Activated CD8-positive, alpha-beta T cell treated with anti-CD3 and anti-CD28 coated beads, Interleukin-2, amount 10 ng/mL, durations not matched to agents 7 days and 5 days (primary cell): ENCODE measurements around the gene DDIT3. TPM values are rescaled to one million over a fixed set of nuclear protein-coding genes. Genes with fewer than 3 reads are reported as not detected.

Source experiments
- ATAC-seq: fragments of 150-1000 bp; cut with Tn5 transposase; one replicate; pipeline ENCODE4 v1.10.0; 2021; ENCODE audit warnings: moderate library complexity
- CTCF ChIA-PET: fragments of 350-600 bp; sonication (Branson Sonifier 250); formaldehyde crosslinking; loops from one replicate; lab custom pipeline; 2021; ENCODE audit warnings: antibody characterized with exemption; lab: Charles Lee
- POLR2A ChIA-PET: fragments of 350-600 bp; sonication (Branson Sonifier 250); formaldehyde crosslinking; loops from one replicate; lab custom pipeline; 2021; ENCODE audit warnings: antibody characterized with exemption; lab: Charles Lee
- DNase-seq: peaks from one replicate; pipeline ENCODE4 v3.0.0-alpha.2; 2020
- H3K27ac Mint-ChIP-seq: one replicate; pipeline ENCODE4 v1.8.0; 2021; ENCODE audit warnings: mild to moderate bottlenecking, mixed read lengths
- H3K27me3 Mint-ChIP-seq: one replicate; pipeline ENCODE4 v1.8.0; 2021; ENCODE audit warnings: low read depth, mixed read lengths
- H3K36me3 Mint-ChIP-seq: one replicate; pipeline ENCODE4 v1.8.0; 2021; ENCODE audit warnings: low read depth, mixed read lengths
- H3K4me1 Mint-ChIP-seq: one replicate; pipeline ENCODE4 v1.8.0; 2021; ENCODE audit warnings: low read depth, mixed read lengths
- H3K4me3 Mint-ChIP-seq: one replicate; pipeline ENCODE4 v1.8.0; 2021; ENCODE audit warnings: mild to moderate bottlenecking, mixed read lengths
- H3K9me3 Mint-ChIP-seq: one replicate; pipeline ENCODE4 v1.8.0; 2022; ENCODE audit warnings: mixed read lengths; ENCODE audit not compliant: insufficient read depth
- total RNA-seq, 2 experiments: library from RNA; stranded (reverse); gene quantifications; one replicate each; pipeline ENCODE4 v1.2.3, GENCODE V29; 2021

Gene DDIT3
- total RNA-seq, 2 experiments from 2014 or later: 14.9 to 15.0 TPM

DNA sequence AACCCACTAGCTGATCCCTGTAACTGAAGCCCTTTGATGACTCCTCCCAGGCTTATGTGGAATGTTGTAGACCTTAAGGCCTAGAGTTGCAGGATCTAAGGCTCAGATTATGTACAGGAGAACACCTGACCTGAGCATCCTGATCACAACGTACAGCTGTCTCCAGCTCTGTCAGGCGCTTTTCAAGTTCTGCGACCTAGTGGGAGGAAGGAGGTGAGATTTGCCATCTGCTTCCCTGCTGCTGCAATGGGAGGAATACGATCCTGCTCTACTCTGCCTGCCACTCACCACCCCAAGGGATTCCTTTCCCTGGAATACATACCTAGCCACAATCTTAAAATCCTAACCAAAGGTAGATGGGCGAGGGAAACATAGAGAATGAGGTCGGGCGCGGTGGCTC is 12.8 kb upstream of the DDIT3 start:
- ATAC-seq (no peak), DNase-seq (no peak)
- Mint-ChIP-seq H3K27ac (no peak overlapping the region), H3K4me3 (no peak overlapping the region), H3K9me3 (no peaks in the 10 kb centered on the region), H3K27me3 (no peaks in the 10 kb centered on the region), H3K36me3 (peaks cover 55% of the 10 kb centered on the region), H3K4me1 (peaks cover under 1% of the 10 kb centered on the region)
- ChIA-PET POLR2A (interaction anchor here (2.7 to 6.6 kb wide), 2 partner anchors 9 to 13 kb away, joined by 9 to 29 read pairs; partner anchors contain the start of gene DDIT3), CTCF (interaction anchor here (1.6 kb wide), 1 partner anchor 71 kb away, joined by 3 read pairs; no protein-coding TSS in a partner anchor)

DNA sequence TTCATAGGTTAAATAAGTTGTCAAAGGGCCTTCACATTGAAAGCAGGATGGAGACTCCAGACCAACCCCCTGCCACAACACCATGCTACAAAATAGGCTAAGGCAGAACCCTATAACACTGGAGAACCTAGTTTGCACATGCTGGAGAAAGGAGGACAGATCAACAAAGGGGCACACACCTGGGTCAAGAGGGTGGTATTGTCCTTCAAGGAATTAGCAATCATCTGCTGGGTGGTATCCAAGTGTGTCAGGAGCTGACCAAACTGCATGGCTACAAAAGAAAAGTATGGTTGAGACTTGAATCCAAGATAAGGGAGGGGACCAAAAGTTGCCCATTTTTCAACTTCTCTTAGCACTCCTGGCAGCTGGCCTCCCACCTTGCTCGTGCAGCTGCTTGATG is 11.5 kb upstream of the DDIT3 start:
- DNase-seq (no peak), ATAC-seq (no peak)
- ChIA-PET POLR2A (interaction anchor here (2.7 to 6.6 kb wide), 2 partner anchors 8 to 12 kb away, joined by 9 to 29 read pairs; partner anchors contain the start of gene DDIT3), CTCF (interaction anchor here (2.0 kb wide), 1 partner anchor 15 kb away, joined by 4 read pairs; the partner anchor contains the start of gene DCTN2)
- Mint-ChIP-seq H3K4me1 (peaks cover 3% of the 10 kb centered on the region), H3K9me3 (no peaks in the 10 kb centered on the region), H3K4me3 (no peak overlapping the region), H3K36me3 (peaks cover 54% of the 10 kb centered on the region), H3K27ac (peak overlapping the region; percentile 39), H3K27me3 (no peaks in the 10 kb centered on the region)

DNA sequence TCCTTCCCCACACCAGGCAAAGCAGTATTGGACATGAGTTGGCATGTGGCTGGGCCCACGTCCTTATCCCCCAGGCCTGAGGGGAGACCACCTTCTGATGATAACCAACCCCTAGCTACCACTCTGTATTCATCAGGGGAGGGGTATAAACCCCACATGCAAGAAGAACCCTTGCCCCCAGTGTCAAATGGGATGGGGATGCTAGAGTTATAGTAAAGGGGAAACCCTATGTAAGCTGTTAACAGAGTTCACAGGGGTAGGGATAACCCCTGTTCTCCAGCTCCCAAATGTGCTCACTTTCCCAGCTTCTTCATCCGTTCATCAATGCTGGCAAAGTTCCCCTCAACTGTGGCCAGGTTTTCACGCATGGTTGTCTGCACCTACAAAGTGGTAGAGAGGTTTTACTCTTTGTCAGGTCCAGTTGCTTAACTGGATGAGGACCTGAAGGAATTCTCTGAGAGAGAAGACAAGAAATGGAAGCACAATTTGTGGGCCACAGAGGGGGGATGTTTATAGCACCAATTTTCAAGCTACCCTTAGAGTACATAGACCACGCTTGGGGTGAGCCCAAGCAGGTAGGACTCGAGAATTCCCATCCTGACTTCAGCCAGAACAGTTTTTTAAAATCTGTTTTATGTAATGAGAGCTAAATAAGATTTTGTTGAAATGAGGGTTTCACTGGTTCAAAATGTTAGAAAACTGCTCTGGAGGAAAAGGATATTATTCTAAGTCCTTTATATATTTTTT is 10.3 kb upstream of the DDIT3 start:
- Mint-ChIP-seq H3K27me3 (no peaks in the 10 kb centered on the region), H3K27ac (no peak overlapping the region), H3K36me3 (peaks cover 58% of the 10 kb centered on the region), H3K4me3 (no peak overlapping the region), H3K4me1 (peaks cover 7% of the 10 kb centered on the region), H3K9me3 (no peaks in the 10 kb centered on the region)
- no peak for ATAC-seq
- DNase-seq: no peak
- POLR2A ChIA-PET: interaction anchor here (0.7 to 2.7 kb wide), 2 partner anchors 10 to 101 kb away, joined by 3 to 9 read pairs; partner anchors contain the start of gene DDIT3
- CTCF ChIA-PET: interaction anchor here (1.2 to 2.0 kb wide), 3 partner anchors 8 to 90 kb away, joined by 3 to 4 read pairs (median 4); partner anchors contain the start of gene DCTN2

DNA sequence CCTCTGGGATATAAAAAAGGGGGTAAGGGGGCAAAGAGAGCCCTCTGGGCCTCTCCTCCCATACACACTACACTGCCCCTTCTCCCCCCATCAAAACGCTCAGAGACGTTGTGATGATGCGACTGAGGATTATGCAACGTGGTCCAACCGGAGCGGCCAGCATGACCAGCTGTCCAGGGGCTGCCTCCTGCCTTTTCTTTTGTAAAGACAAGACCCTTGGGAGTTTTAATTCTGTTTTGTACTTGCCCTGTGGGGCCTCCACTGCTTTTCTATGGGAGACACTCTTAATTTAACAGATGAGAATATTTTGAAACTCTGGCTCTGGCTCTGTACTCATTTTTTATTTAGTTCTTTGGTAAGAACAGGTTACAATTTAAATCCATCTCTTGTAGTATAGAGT is 9.5 kb upstream of the DDIT3 start:
- POLR2A ChIA-PET: no interaction called here
- no peak overlapping the region for H3K27ac Mint-ChIP-seq

DNA sequence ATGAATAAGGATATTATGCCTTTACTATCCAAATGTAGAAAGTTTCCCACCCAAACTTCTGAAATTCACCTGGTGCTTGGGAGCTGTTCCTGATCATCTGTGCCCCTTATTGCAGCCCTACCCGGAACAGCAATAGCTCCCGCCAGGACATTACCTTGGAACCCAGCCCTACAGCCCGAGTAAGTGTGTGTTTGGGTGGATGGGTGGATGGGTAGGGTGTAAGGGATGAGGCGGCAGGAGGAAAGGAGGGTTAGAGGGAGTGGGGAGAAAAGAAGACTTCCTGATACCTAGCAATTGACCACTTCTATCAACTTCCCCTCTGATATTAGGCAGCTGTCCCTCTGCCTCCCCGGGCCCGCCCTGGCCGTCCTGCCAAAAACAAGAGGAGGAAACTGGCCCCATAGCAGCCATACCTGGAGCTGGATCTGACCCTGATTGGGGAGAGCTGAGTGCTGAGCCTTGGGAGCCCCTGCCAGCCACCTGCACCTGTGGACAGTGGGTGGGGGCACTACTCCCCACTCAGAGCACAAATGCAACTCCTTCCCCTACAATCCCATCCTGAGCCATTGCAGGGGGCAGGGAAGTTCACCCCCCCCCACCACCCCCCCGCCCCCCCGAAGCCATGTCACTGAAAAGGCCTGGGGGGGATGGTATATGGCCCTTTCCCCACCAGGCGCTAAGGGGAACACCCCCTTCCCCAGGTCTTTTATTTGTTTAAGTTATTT is 8.7 kb upstream of the DDIT3 start:
- peaks cover 58% of the 10 kb centered on the region for H3K36me3 Mint-ChIP-seq
- no peak for DNase-seq
- no peak overlapping the region for H3K27ac Mint-ChIP-seq
- no peaks in the 10 kb centered on the region for H3K27me3 Mint-ChIP-seq
- no peak for ATAC-seq
- peaks cover 20% of the 10 kb centered on the region for H3K4me1 Mint-ChIP-seq
- ChIA-PET CTCF (no interaction called here), POLR2A (interaction anchor here (1.4 kb wide), 1 partner anchor 49 kb away, joined by 4 read pairs; no protein-coding TSS in a partner anchor)
- H3K4me3 Mint-ChIP-seq: no peak overlapping the region
- H3K9me3 Mint-ChIP-seq: no peaks in the 10 kb centered on the region

More for the DNA sequence above, 9.5 kb upstream of the DDIT3 start:
- ATAC-seq (no peak), DNase-seq (no peak)
- Mint-ChIP-seq H3K4me3 (no peak overlapping the region), H3K9me3 (no peaks in the 10 kb centered on the region), H3K27me3 (no peaks in the 10 kb centered on the region), H3K36me3 (peaks cover 56% of the 10 kb centered on the region), H3K4me1 (peaks cover 13% of the 10 kb centered on the region)
- CTCF ChIA-PET: no interaction called here

DNA sequence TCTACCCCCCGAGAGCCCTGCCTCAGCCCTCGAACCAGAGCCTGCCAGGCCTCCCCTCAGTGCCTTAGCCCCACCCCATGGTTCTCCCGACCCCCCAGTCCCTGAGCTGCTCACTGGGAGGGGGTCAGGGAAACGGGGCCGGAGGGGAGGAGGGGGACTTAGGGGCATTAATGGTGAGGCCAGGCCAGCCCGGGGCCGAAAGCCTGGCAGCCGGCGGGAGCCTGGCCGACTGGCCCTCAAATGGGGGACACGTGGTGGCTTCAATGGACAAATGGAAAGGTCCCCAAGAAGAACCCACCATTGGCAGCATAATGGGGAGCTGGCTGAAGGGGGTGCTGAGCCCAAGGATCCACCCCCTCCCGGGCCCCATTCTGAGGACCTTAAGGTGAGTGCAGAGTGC is 7.9 kb upstream of the DDIT3 start:
- Mint-ChIP-seq H3K27me3 (no peaks in the 10 kb centered on the region), H3K9me3 (no peaks in the 10 kb centered on the region), H3K27ac (no peak overlapping the region), H3K4me3 (no peak overlapping the region), H3K4me1 (peaks cover 28% of the 10 kb centered on the region), H3K36me3 (peaks cover 60% of the 10 kb centered on the region)
- ChIA-PET CTCF (no interaction called here), POLR2A (interaction anchor here (0.6 to 1.4 kb wide), 4 partner anchors 10 to 191 kb away, joined by 3 to 4 read pairs (median 4); no protein-coding TSS in a partner anchor)
- DNase-seq (no peak), ATAC-seq (no peak)

DNA sequence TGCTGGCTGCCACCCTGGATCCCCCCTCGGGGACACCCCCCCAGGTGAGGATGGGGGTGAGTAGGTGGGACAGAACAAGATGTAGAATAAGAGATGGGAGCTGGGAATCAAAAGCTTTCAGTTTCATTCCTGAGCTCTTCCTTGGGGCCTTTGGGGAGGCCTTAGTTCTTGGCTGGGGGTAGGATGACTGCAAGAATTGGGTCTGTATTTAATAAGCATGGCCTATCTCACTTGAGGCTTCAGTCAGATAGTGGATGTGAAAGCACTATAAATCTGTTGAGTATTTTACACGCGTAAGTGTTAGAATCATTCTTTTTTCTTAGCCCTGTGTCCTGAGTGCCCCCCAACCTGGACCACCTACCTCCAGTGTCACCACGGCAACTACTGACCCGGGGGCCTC is 6.9 kb upstream of the DDIT3 start:
- H3K27ac Mint-ChIP-seq: peak overlapping the region; percentile 70

DNA sequence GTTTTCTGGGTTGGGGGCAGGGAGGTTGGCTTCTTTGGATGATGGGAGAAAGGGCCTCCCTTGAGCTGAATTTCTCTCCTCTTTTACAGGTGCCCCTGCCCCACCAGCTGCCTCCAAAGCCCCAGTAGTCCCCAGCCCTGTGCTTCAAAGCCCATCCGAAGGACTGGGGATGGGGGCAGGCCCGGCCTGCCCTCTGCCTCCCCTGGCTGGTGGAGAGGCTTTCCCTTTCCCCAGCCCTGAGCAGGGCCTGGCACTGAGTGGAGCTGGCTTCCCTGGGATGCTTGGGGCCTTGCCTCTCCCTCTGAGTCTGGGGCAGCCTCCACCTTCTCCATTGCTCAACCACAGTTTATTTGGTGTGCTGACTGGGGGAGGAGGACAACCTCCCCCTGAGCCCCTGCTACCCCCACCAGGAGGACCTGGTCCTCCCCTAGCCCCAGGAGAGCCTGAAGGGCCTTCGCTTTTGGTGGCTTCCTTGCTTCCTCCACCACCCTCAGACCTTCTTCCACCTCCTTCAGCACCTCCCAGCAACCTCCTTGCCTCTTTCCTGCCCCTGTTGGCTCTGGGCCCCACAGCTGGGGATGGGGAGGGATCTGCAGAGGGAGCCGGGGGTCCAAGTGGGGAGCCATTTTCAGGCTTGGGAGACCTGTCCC is 6.3 kb upstream of the DDIT3 start:
- peaks cover 47% of the 10 kb centered on the region for H3K36me3 Mint-ChIP-seq

More for the DNA sequence above, 6.9 kb upstream of the DDIT3 start:
- H3K9me3 Mint-ChIP-seq: no peaks in the 10 kb centered on the region
- no peak for ATAC-seq
- no peak for DNase-seq
- H3K27me3 Mint-ChIP-seq: no peaks in the 10 kb centered on the region
- peaks cover 51% of the 10 kb centered on the region for H3K36me3 Mint-ChIP-seq
- ChIA-PET POLR2A (interaction anchor here (0.8 to 1.2 kb wide), 2 partner anchors 26 to 192 kb away, joined by 3 read pairs; no protein-coding TSS in a partner anchor), CTCF (no interaction called here)
- H3K4me3 Mint-ChIP-seq: no peak overlapping the region
- peaks cover 30% of the 10 kb centered on the region for H3K4me1 Mint-ChIP-seq

DNA sequence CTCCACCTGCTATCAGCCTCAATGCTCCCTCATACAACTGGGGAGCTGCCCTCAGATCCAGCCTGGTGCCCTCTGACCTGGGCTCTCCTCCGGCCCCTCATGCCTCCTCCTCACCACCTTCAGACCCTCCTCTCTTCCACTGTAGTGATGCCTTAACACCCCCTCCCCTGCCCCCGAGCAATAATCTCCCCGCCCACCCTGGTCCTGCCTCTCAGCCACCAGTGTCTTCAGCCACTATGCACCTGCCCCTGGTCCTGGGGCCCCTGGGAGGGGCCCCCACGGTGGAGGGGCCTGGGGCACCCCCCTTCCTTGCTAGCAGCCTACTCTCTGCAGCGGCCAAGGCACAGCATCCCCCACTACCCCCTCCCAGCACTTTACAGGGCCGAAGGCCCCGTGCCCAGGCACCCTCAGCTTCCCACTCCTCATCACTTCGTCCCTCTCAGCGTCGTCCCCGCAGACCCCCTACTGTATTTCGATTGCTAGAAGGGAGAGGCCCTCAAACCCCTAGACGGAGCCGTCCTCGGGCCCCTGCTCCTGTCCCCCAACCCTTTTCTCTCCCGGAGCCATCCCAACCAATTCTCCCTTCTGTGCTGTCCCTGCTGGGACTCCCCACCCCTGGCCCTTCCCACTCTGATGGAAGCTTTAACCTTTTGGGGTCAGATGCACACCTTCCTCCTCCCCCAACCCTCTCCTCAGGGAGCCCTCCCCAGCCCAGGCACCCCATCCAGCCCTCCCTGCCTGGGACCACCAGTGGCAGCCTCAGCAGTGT is 5.5 kb upstream of the DDIT3 start:
- POLR2A ChIA-PET: interaction anchor here (0.6 to 2.7 kb wide), 4 partner anchors 9 to 800 kb away, joined by 4 to 29 read pairs (median 4); no protein-coding TSS in a partner anchor
- CTCF ChIA-PET: no interaction called here
- no peak overlapping the region for H3K27ac Mint-ChIP-seq

More for the DNA sequence above, 6.3 kb upstream of the DDIT3 start:
- Mint-ChIP-seq H3K4me1 (peaks cover 36% of the 10 kb centered on the region), H3K9me3 (no peaks in the 10 kb centered on the region), H3K27ac (no peak overlapping the region), H3K4me3 (no peak overlapping the region), H3K27me3 (no peaks in the 10 kb centered on the region)
- ChIA-PET POLR2A (interaction anchor here (0.6 to 0.8 kb wide), 2 partner anchors 27 to 801 kb away, joined by 3 to 5 read pairs; no protein-coding TSS in a partner anchor), CTCF (no interaction called here)
- DNase-seq: no peak
- ATAC-seq: no peak

DNA sequence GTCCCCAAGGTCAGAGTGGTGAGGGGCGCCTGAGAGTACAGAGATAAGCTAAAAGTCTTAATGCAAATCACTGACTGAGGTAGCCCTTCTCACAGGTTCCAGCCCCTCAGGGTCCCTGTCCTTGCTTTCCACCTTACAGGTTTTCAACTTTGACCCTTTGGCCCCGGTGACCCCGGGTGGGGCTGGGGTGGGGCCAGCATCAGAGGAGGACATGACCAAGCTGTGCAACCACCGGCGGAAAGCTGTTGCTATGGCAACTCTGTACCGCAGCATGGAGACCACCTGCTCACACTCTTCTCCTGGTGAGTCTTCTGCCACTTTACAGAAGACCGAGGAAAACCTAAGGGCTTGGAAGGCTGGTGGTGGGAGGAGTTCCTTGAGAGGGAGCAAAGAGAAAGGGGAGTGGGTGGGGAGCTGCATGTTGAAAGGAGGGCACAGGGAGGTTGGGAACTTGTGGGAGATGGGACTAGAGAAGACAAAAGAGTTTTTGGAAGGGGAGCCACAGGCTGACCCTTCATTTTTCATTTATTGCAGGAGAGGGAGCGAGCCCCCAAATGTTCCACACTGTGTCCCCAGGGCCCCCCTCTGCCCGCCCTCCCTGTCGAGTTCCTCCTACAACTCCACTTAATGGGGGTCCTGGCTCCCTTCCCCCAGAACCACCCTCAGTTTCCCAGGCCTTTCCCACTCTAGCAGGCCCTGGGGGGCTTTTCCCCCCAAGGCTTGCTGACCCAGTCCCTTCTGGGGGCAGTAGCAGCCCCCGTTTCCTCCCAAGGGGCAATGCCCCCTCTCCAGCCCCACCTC is 4.7 kb upstream of the DDIT3 start:
- Mint-ChIP-seq H3K36me3 (peaks cover 41% of the 10 kb centered on the region), H3K4me1 (peaks cover 45% of the 10 kb centered on the region), H3K27me3 (no peaks in the 10 kb centered on the region), H3K27ac (no peak overlapping the region), H3K9me3 (no peaks in the 10 kb centered on the region), H3K4me3 (peak overlapping the region; percentile 95)
- ChIA-PET CTCF (interaction anchor here (0.9 to 2.4 kb wide), 7 partner anchors 10 to 66 kb away, joined by 3 to 8 read pairs (median 3); partner anchors contain the start of gene GLI1), POLR2A (interaction anchor here (0.8 to 2.7 kb wide), 5 partner anchors 10 to 47 kb away, joined by 3 to 29 read pairs (median 4); no protein-coding TSS in a partner anchor)
- DNase-seq (no peak), ATAC-seq (no peak)

More for the DNA sequence above, 5.5 kb upstream of the DDIT3 start:
- Mint-ChIP-seq H3K4me3 (no peak overlapping the region), H3K27me3 (no peaks in the 10 kb centered on the region), H3K9me3 (no peaks in the 10 kb centered on the region), H3K36me3 (peaks cover 40% of the 10 kb centered on the region), H3K4me1 (peaks cover 44% of the 10 kb centered on the region)
- ATAC-seq (no peak), DNase-seq (no peak)
